ENCODE results near the gene DECR2.

Gene DECR2

DNA sequence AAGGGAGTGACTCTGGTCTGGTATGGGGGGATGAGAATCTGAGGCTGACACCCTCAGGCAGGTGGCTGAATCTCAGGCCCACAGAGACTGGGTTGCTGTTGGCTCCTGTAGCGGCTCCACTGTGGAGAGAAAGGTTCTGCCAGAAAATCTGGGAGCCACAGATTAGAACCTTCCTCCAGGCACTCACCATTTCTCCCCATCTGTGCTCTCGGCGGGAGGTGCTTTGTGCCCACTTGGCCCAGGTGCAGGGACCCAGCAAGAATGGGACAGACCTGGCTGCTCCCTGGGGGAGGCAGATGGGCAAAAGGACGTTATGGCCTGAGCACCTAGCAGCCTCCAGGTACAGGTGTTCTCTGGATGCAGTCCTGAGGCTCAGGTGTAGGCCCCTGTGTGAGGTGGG, 43.9 kb downstream of the DECR2 start:
- Histone ChIP-seq H3K9me3 (ENCODE audit: control insufficient read depth, low read length) (no peaks in the 10 kb centered on the region), H3K36me3 (ENCODE audit: control insufficient read depth, insufficient read depth, low read length) (no peaks in the 10 kb centered on the region), H3K27me3 (ENCODE audit: control insufficient read depth, insufficient read depth, low read length, poor library complexity, severe bottlenecking) (no peaks in the 10 kb centered on the region), H3K4me1 (ENCODE audit: control insufficient read depth, insufficient read depth, low read length) (no peaks in the 10 kb centered on the region), H3K4me3 (ENCODE audit: insufficient read depth, low read depth, low read length) (no peak overlapping the region), H3K27ac (ENCODE audit: insufficient read depth, low read depth, low read length, poor library complexity, severe bottlenecking) (no peak overlapping the region)
- WGBS, 2 experiments, result 88 to 89% methylated on average over 4 of the region's 4 CpGs

DNA sequence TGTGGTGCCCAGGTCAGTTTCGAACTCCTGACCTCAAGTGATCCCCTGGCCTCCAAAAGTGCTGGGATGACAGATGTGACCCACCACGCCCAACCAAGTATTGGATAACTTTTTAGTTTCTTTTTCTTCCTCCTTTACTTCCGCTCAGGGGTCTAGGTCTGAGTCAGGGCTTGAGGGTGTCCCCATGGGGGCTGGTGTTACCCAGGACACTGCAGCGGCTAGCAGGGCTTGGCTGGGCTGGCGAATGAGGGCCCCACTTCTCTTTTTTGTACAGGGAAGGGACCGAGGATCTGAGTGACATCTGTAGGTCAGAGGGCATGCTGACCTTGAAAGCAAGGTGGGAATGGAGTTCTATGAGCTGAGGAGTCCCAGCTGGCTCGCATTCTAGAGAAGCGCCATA, 48.7 kb downstream of the DECR2 start:
- Histone ChIP-seq H3K9me3 (ENCODE audit: control insufficient read depth, low read length) (no peaks in the 10 kb centered on the region), H3K36me3 (ENCODE audit: control insufficient read depth, insufficient read depth, low read length) (no peaks in the 10 kb centered on the region), H3K4me3 (ENCODE audit: insufficient read depth, low read depth, low read length) (no peak overlapping the region), H3K27ac (ENCODE audit: insufficient read depth, low read depth, low read length, poor library complexity, severe bottlenecking) (no peak overlapping the region), H3K4me1 (ENCODE audit: control insufficient read depth, insufficient read depth, low read length) (no peaks in the 10 kb centered on the region), H3K27me3 (ENCODE audit: control insufficient read depth, insufficient read depth, low read length, poor library complexity, severe bottlenecking) (no peaks in the 10 kb centered on the region)
- 83 to 89% methylated on average over 8 of the region's 8 CpGs for WGBS, 2 experiments

DNA sequence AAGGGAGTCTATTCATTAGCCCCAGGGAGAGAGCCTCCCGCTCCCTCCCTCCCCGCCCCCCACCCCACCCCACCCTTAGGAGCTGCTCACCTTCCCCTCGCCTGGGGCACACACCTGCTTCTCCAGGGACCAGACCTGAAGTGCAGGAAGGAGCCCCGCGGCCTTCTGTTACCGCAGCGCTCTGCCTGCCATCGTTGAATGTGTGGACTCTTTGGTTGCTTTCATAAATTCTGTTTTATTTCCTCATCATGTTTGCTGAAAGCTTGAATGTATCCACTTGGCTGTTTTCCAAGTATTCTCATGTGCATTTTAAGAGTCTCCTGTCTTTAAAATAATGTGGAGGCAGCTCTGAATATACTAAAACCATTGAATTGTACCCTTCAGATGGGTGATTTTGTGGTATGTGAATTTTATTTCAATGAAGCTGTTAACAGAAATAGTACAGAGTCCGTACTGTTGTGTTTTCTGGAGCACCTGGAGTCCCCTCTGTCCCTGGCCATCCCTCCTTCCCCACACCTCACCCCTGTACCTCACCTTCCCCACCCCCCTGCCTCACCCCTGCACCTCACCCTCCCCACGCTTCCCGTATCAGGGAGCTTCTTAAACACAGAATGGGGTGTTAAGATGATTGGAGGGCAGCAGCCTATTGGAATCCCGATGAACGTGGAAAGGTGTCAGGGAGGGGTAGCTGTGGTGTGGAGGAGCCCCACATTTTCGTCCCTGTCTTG, 49.3 kb downstream of the DECR2 start:
- H3K27me3 ChIP-seq (ENCODE audit: control insufficient read depth, insufficient read depth, low read length, poor library complexity, severe bottlenecking), result no peaks in the 10 kb centered on the region
- 95% methylated on average over 12 of the region's 14 CpGs for WGBS, 2 experiments
- H3K27ac ChIP-seq (ENCODE audit: insufficient read depth, low read depth, low read length, poor library complexity, severe bottlenecking), result no peak overlapping the region
- no peaks in the 10 kb centered on the region for H3K4me1 ChIP-seq (ENCODE audit: control insufficient read depth, insufficient read depth, low read length)
- no peaks in the 10 kb centered on the region for H3K36me3 ChIP-seq (ENCODE audit: control insufficient read depth, insufficient read depth, low read length)
- H3K9me3 ChIP-seq (ENCODE audit: control insufficient read depth, low read length), result no peaks in the 10 kb centered on the region
- no peak overlapping the region for H3K4me3 ChIP-seq (ENCODE audit: insufficient read depth, low read depth, low read length)

DNA sequence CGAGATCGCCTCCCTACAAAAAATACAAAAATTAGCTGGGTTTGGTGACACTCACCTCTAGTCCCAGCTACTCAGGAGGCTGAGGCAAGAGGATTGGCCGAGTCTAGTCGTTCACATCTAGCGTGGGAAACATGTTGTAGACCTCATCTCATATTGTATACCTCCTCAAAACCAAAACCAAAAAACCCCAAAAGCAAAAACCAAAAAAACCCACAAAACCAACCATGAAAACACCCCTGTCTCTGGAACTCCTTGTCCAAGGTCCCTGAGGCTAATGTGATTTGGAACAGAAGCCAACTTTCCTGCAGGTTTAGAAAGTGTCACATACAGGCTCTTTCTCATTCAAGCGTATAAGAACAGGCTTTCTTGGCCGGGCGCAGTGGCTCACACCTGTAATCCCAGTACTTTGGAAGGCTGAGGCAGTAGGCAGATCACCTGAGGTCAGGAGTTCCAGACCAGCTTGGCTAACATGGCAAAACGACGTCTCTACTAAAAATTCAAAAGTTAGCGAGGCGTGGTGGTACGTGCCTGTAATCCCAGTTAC, 52.8 kb downstream of the DECR2 start:
- Histone ChIP-seq H3K27ac (ENCODE audit: insufficient read depth, low read depth, low read length, poor library complexity, severe bottlenecking) (peak overlapping the region; percentile 36), H3K27me3 (ENCODE audit: control insufficient read depth, insufficient read depth, low read length, poor library complexity, severe bottlenecking) (no peaks in the 10 kb centered on the region), H3K9me3 (ENCODE audit: control insufficient read depth, low read length) (no peaks in the 10 kb centered on the region), H3K4me3 (ENCODE audit: insufficient read depth, low read depth, low read length) (no peak overlapping the region), H3K4me1 (ENCODE audit: control insufficient read depth, insufficient read depth, low read length) (no peaks in the 10 kb centered on the region), H3K36me3 (ENCODE audit: control insufficient read depth, insufficient read depth, low read length) (no peaks in the 10 kb centered on the region)
- 90 to 96% methylated on average over 13 of the region's 13 CpGs for WGBS, 2 experiments

DNA sequence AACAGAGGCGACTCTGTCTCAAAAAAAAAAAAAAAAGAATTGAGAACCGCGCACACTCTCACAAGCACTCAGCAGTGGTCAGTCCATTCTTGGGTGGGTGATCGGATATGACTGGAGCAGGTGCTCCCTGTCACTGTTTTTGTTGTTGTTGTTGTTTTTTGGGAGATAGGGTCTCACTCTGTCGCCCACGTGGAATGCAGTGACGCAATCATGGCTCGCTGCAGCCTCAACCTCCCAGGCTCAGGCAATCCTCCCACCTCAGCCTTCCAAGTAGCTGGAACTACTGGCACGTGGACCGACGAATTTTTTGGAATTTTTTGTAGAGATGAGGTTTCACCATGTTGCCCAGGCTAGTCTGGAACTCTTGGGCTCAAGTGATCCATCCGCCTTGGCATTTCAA, 53.8 kb downstream of the DECR2 start:
- Histone ChIP-seq H3K27me3 (ENCODE audit: control insufficient read depth, insufficient read depth, low read length, poor library complexity, severe bottlenecking) (no peaks in the 10 kb centered on the region), H3K9me3 (ENCODE audit: control insufficient read depth, low read length) (no peaks in the 10 kb centered on the region), H3K27ac (ENCODE audit: insufficient read depth, low read depth, low read length, poor library complexity, severe bottlenecking) (no peak overlapping the region), H3K4me1 (ENCODE audit: control insufficient read depth, insufficient read depth, low read length) (no peaks in the 10 kb centered on the region), H3K36me3 (ENCODE audit: control insufficient read depth, insufficient read depth, low read length) (no peaks in the 10 kb centered on the region), H3K4me3 (ENCODE audit: insufficient read depth, low read depth, low read length) (no peak overlapping the region)
- WGBS, 2 experiments, result 93 to 96% methylated on average over 12 of the region's 12 CpGs

DNA sequence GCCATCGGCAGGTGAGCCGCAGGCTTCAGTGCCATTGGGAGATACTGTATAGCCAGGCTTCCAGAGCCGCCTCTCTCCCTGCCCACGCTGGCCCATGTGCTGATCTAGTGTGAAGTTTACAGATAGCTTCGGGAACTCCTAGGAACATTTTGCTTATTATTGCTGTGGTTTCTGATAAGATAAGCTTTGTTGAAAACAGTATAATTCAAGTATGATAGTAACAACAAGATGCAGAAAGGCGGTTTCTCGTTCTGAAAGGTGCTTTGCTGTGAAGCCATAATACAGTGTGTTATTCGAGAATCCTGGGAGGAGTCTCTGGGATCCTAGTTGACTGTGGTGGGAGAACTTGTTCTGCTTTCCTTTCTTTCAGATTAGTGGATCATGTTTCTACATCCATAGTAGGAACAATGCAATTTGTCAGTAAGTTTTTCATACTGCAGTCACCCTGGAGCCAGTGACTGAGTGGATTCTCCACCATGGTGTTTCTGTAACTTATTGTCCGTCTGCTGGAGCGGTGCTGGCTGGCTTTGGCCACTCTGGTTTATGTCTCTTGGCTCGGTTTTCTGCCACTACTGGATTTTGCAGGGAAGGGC, 55.3 kb downstream of the DECR2 start:
- Histone ChIP-seq H3K27ac (ENCODE audit: insufficient read depth, low read depth, low read length, poor library complexity, severe bottlenecking) (no peak overlapping the region), H3K9me3 (ENCODE audit: control insufficient read depth, low read length) (no peaks in the 10 kb centered on the region), H3K36me3 (ENCODE audit: control insufficient read depth, insufficient read depth, low read length) (no peaks in the 10 kb centered on the region), H3K4me1 (ENCODE audit: control insufficient read depth, insufficient read depth, low read length) (no peaks in the 10 kb centered on the region), H3K4me3 (ENCODE audit: insufficient read depth, low read depth, low read length) (no peak overlapping the region), H3K27me3 (ENCODE audit: control insufficient read depth, insufficient read depth, low read length, poor library complexity, severe bottlenecking) (no peaks in the 10 kb centered on the region)
- 81 to 87% methylated on average over 11 of the region's 11 CpGs for WGBS, 2 experiments

DNA sequence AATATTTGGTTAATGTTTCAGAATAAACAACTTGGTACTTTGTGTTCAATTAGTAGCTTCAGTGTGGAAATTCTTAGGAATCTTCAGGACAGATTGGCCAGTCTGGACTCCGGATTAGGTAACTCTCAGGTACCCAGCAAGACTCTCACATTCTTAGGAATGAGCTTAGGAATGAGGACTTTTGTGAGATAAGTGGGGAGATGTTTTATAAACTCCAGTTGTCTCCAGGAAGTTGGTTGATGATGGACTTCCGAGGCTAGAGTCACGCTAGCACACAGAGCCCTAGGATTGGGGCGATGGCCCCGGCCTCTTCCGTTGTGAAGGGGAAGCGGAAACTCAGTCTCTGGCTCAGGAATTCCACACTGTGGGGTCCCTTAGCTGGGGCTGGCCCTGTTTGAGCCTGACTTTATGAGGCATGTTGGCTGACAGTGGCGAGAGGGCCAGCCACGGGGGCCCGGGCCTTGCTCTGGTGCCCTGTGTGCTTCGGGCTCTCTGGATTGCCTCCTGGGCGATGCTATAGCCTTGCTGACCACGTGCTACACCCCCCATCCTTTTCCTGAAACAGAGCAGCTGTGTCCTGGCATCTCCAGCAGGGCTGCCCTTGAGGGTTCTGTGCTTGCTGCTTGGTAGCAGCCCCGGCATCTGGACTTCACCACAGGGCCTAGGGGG, 56.2 kb downstream of the DECR2 start:
- H3K27ac ChIP-seq (ENCODE audit: insufficient read depth, low read depth, low read length, poor library complexity, severe bottlenecking), result no peak overlapping the region
- peaks cover 3% of the 10 kb centered on the region for H3K36me3 ChIP-seq (ENCODE audit: control insufficient read depth, insufficient read depth, low read length)
- H3K4me1 ChIP-seq (ENCODE audit: control insufficient read depth, insufficient read depth, low read length), result no peaks in the 10 kb centered on the region
- H3K9me3 ChIP-seq (ENCODE audit: control insufficient read depth, low read length), result no peaks in the 10 kb centered on the region
- H3K27me3 ChIP-seq (ENCODE audit: control insufficient read depth, insufficient read depth, low read length, poor library complexity, severe bottlenecking), result no peaks in the 10 kb centered on the region
- 90 to 93% methylated on average over 14 of the region's 14 CpGs for WGBS, 2 experiments
- H3K4me3 ChIP-seq (ENCODE audit: insufficient read depth, low read depth, low read length), result no peak overlapping the region

DNA sequence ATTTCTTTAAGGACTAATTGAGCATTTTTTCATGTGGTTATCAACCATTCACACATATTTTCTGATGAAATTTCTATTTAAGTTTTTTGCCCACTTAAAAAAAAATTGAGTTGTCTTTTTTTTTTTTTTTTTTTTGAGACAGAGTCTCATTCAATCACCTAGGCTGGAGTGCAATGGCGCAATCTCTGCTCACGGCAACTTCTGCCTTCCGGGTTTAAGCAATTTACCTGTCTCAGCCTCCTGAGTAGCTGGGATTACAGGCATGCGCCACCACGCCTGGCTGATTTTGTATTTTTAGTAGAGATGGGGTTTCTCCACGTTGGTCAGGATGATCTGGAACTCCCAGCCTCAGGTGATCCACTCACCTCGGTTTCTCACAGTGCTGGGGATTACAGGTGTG, 58.1 kb downstream of the DECR2 start:
- H3K4me1 ChIP-seq (ENCODE audit: control insufficient read depth, insufficient read depth, low read length), result no peaks in the 10 kb centered on the region
- no peaks in the 10 kb centered on the region for H3K9me3 ChIP-seq (ENCODE audit: control insufficient read depth, low read length)
- H3K4me3 ChIP-seq (ENCODE audit: insufficient read depth, low read depth, low read length), result no peak overlapping the region
- 91 to 94% methylated on average over 7 of the region's 7 CpGs for WGBS, 2 experiments
- peaks cover 3% of the 10 kb centered on the region for H3K36me3 ChIP-seq (ENCODE audit: control insufficient read depth, insufficient read depth, low read length)
- no peaks in the 10 kb centered on the region for H3K27me3 ChIP-seq (ENCODE audit: control insufficient read depth, insufficient read depth, low read length, poor library complexity, severe bottlenecking)
- no peak overlapping the region for H3K27ac ChIP-seq (ENCODE audit: insufficient read depth, low read depth, low read length, poor library complexity, severe bottlenecking)

DNA sequence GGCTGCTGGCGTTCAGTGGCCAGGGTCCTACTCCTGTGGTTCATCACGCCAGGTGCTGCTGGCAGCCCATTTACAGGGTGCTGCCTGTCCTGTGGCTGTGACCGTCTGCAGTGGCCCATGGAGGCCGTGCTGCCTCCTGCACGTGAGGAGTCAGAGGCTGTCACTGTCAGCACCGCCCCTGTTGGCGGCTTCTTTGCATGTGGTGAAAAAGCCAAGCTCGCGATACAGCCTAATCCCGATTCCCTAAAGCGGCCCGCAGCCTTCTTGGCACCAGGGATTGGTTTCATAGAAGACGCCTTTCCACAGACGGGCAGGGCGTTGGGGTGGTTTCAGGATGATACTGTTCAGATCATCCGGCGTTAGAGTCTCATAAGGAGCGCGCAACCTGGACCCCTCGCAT, 59.1 kb downstream of the DECR2 start:
- no peaks in the 10 kb centered on the region for H3K4me1 ChIP-seq (ENCODE audit: control insufficient read depth, insufficient read depth, low read length)
- H3K27me3 ChIP-seq (ENCODE audit: control insufficient read depth, insufficient read depth, low read length, poor library complexity, severe bottlenecking), result no peaks in the 10 kb centered on the region
- WGBS, 2 experiments, result 79 to 85% methylated on average over 20 of the region's 20 CpGs
- H3K4me3 ChIP-seq (ENCODE audit: insufficient read depth, low read depth, low read length), result no peak overlapping the region
- H3K27ac ChIP-seq (ENCODE audit: insufficient read depth, low read depth, low read length, poor library complexity, severe bottlenecking), result no peak overlapping the region
- H3K36me3 ChIP-seq (ENCODE audit: control insufficient read depth, insufficient read depth, low read length), result peaks cover 3% of the 10 kb centered on the region
- H3K9me3 ChIP-seq (ENCODE audit: control insufficient read depth, low read length), result no peaks in the 10 kb centered on the region

Data from ectodermal cell (in vitro differentiated cells).